ENCODE data around the gene ARHGAP26. TPM values are rescaled to one million over a fixed set of nuclear protein-coding genes. Genes with fewer than 3 reads are reported as not detected.

Gene ARHGAP26
- total RNA-seq, 1 experiment from 2014 or later, result 34.5 TPM

GRCh38 chr5:143166090-143166489 is 395.9 kb downstream of the ARHGAP26 start:
- no peak overlapping the region for H3K4me2 ChIP-seq (ENCODE audit: low read length)
- no peak for TF ChIP-seq SP1 (IDR thresholded peaks at IDR 0.05; ENCODE audit: low read depth)
- TF ChIP-seq ZFX (IDR thresholded peaks at IDR 0.05), result no peak
- TF ChIP-seq MAX (IDR thresholded peaks at IDR 0.05), result no peak
- TF ChIP-seq SIN3A (IDR thresholded peaks at IDR 0.05; ENCODE audit: low read depth), result no peak
- no peak for TF ChIP-seq CEBPB (IDR thresholded peaks at IDR 0.05; ENCODE audit: low read depth)
- TF ChIP-seq YY1 (IDR thresholded peaks at IDR 0.05; ENCODE audit: extremely low read depth, insufficient replicate concordance, low read depth, low read length), result no peak
- TF ChIP-seq, protein P1, sequence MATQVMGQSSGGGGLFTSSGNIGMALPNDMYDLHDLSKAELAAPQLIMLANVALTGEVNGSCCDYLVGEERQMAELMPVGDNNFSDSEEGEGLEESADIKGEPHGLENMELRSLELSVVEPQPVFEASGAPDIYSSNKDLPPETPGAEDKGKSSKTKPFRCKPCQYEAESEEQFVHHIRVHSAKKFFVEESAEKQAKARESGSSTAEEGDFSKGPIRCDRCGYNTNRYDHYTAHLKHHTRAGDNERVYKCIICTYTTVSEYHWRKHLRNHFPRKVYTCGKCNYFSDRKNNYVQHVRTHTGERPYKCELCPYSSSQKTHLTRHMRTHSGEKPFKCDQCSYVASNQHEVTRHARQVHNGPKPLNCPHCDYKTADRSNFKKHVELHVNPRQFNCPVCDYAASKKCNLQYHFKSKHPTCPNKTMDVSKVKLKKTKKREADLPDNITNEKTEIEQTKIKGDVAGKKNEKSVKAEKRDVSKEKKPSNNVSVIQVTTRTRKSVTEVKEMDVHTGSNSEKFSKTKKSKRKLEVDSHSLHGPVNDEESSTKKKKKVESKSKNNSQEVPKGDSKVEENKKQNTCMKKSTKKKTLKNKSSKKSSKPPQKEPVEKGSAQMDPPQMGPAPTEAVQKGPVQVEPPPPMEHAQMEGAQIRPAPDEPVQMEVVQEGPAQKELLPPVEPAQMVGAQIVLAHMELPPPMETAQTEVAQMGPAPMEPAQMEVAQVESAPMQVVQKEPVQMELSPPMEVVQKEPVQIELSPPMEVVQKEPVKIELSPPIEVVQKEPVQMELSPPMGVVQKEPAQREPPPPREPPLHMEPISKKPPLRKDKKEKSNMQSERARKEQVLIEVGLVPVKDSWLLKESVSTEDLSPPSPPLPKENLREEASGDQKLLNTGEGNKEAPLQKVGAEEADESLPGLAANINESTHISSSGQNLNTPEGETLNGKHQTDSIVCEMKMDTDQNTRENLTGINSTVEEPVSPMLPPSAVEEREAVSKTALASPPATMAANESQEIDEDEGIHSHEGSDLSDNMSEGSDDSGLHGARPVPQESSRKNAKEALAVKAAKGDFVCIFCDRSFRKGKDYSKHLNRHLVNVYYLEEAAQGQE (IDR thresholded peaks at IDR 0.05; ENCODE audit: low read depth), result no peak
- TF ChIP-seq RAD21 (IDR thresholded peaks at IDR 0.05; ENCODE audit: low read depth), result no peak
- no peak for TF ChIP-seq CBX3 (IDR thresholded peaks at IDR 0.05; ENCODE audit: low read depth)
- no peak for TF ChIP-seq ZBTB33 (IDR thresholded peaks at IDR 0.05; ENCODE audit: extremely low read depth, insufficient replicate concordance, low read length)
- no peak for DNase-seq (ENCODE audit: low read depth, low spot score)
- H3K79me2 ChIP-seq (ENCODE audit: insufficient read depth, low read length), result no peaks in the 10 kb centered on the region
- H2AFZ ChIP-seq (ENCODE audit: low read depth, low read length, poor library complexity, severe bottlenecking), result no peak overlapping the region
- no peak overlapping the region for H3K9ac ChIP-seq (ENCODE audit: low read length)
- POLR2A ChIA-PET, result no interaction called here
- no peaks in the 10 kb centered on the region for H3K9me3 ChIP-seq (ENCODE audit: control insufficient read depth in 1 of 2, insufficient read depth in 1 of 2, low read depth in 1 of 2, low read length in 2 of 2)
- no peaks in the 10 kb centered on the region for H3K27me3 ChIP-seq (ENCODE audit: insufficient read depth, low read length)
- no peak overlapping the region for H3K27ac ChIP-seq (ENCODE audit: low read depth, low read length)
- no peak overlapping the region for H3K4me3 ChIP-seq (replicated peaks in 1 of 2; ENCODE audit: low read depth in 1 of 2, low read length in 2 of 2)
- H3K9me2 ChIP-seq (ENCODE audit: insufficient read depth), result no peaks in the 10 kb centered on the region
- H3K4me1 ChIP-seq (ENCODE audit: control insufficient read depth in 1 of 2, insufficient read depth in 2 of 2, low read length in 2 of 2), result no peaks in the 10 kb centered on the region
- no peak for ATAC-seq
- H3K36me3 ChIP-seq (ENCODE audit: control insufficient read depth in 1 of 2, insufficient read depth in 2 of 2, low read length in 2 of 2), result no peaks in the 10 kb centered on the region
- H4K20me1 ChIP-seq (ENCODE audit: insufficient read depth), result no peaks in the 10 kb centered on the region
- RAD21 ChIA-PET (ENCODE audit: low non-redundant PET in 1 of 2, low total read pairs in 2 of 2, uncharacterized antibody in 2 of 2, unreplicated experiment in 2 of 2), result no interaction called here
- intact Hi-C loops (cut with micrococcal nuclease), result no loop called here
- CTCF ChIA-PET, result no interaction called here
- no TSS peak for BruUV-seq (replicated peaks)
